DOHH2 (cell line): ENCODE data around the gene ARHGAP22.

Experiments
- EZH2phosphoT487 ChIP-seq: fragments of 200-600 bp; sonication (generic); IDR thresholded peaks from 2 replicates; pipeline ENCODE4 v1.6.1; 2017; ENCODE audit warnings: borderline replicate concordance, mild to moderate bottlenecking, antibody characterized with exemption, low read length, moderate library complexity, mixed read lengths
- TF ChIP-seq, protein P1 (sequence below): fragments of 200-600 bp; sonication (generic); IDR thresholded peaks from one replicate; pipeline ENCODE4 v1.5.1; 2014; ENCODE audit warnings: antibody characterized with exemption, mild to moderate bottlenecking, low read depth, low read length; ENCODE audit not compliant: poor library complexity, severe bottlenecking

DNA sequence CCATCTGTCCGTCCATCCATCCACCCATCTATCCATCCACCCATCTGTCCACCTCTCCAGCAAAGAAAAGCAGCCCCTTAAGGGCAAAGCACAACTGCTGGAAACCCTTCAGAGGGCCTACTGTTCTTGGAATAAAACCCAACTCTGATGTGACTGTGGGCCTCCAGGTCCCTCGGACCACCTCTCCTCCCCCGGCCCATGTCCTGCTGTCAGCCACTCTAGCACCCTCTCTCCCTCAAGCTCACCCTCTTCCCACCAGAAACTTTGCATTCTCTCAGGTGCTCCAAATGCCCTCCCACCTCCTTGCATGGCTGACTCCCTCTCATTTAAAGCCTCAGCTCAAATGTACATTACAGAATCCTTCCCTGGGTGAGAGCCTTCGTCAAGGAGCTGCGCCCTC is 110.3 kb downstream of the ARHGAP22 start:
- TF ChIP-seq, protein P1, sequence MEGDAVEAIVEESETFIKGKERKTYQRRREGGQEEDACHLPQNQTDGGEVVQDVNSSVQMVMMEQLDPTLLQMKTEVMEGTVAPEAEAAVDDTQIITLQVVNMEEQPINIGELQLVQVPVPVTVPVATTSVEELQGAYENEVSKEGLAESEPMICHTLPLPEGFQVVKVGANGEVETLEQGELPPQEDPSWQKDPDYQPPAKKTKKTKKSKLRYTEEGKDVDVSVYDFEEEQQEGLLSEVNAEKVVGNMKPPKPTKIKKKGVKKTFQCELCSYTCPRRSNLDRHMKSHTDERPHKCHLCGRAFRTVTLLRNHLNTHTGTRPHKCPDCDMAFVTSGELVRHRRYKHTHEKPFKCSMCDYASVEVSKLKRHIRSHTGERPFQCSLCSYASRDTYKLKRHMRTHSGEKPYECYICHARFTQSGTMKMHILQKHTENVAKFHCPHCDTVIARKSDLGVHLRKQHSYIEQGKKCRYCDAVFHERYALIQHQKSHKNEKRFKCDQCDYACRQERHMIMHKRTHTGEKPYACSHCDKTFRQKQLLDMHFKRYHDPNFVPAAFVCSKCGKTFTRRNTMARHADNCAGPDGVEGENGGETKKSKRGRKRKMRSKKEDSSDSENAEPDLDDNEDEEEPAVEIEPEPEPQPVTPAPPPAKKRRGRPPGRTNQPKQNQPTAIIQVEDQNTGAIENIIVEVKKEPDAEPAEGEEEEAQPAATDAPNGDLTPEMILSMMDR: no peak
- no peak for TF ChIP-seq EZH2phosphoT487
